ENCODE data around the gene TMEM97. TPM values are rescaled to one million over a fixed set of nuclear protein-coding genes. Genes with fewer than 3 reads are reported as not detected.

TMEM97 gene
- total and polyA plus RNA-seq, 2 experiments from 2014 or later: 101 to 216 TPM

GRCh38 chr17:28319598-28319935 lies 567 bp downstream of the TMEM97 start (continued):
- TF ChIP-seq CTCF (conservative IDR thresholded peaks at IDR 0.05; ENCODE audit: low read depth in 2 of 2) (no peak), EZH2phosphoT487 (IDR thresholded peaks at IDR 0.05; ENCODE audit: unreplicated experiment) (no peak), REST (IDR thresholded peaks at IDR 0.05; ENCODE audit: unreplicated experiment) (no peak), ETS1 (IDR thresholded peaks at IDR 0.05) (no peak)

GRCh38 chr17:28320215-28321061 lies 1.4 kb downstream of the TMEM97 start:
- Mint-ChIP-seq H3K27ac (peak overlapping the region; percentile 49), H3K4me3 (peak overlapping the region; percentile 83)
- H3K79me2 ChIP-seq (replicated peaks; ENCODE audit: insufficient read depth): peaks cover 63% of the 10 kb centered on the region
- TF ChIP-seq CTCF (conservative IDR thresholded peaks at IDR 0.05; ENCODE audit: low read depth in 2 of 2) (no peak), POLR2AphosphoS5 (IDR thresholded peaks at IDR 0.05; ENCODE audit: low read depth) (no peak), EZH2 (IDR thresholded peaks at IDR 0.05; ENCODE audit: low read depth, unreplicated experiment) (no peak), ZNF331 (CRISPR knock-in tag; IDR thresholded peaks at IDR 0.05; ENCODE audit: low read depth) (no peak), REST (IDR thresholded peaks at IDR 0.05; ENCODE audit: unreplicated experiment) (no peak), NANOG (IDR thresholded peaks at IDR 0.05; ENCODE audit: borderline replicate concordance) (no peak), EZH2phosphoT487 (IDR thresholded peaks at IDR 0.05; ENCODE audit: unreplicated experiment) (no peak), CREB1 (CRISPR knock-in tag; IDR thresholded peaks at IDR 0.05; ENCODE audit: low read depth) (no peak), STAT1 (IDR thresholded peaks at IDR 0.05; ENCODE audit: unreplicated experiment) (no peak), ZNF114 (CRISPR knock-in tag; IDR thresholded peaks at IDR 0.05) (no peak), ETS1 (IDR thresholded peaks at IDR 0.05) (no peak), JUNB (IDR thresholded peaks at IDR 0.05; ENCODE audit: unreplicated experiment) (no peak)

More at GRCh38 chr17:28320215-28321061, 1.4 kb downstream of the TMEM97 start:
- H3K27me3 ChIP-seq (ENCODE audit: insufficient read depth): no peaks in the 10 kb centered on the region
- peak overlapping the region; percentile 80 for H3K4me3 ChIP-seq
- Mint-ChIP-seq H3K4me1 (peaks cover 47% of the 10 kb centered on the region), H3K9me3 (no peaks in the 10 kb centered on the region; the same call in 2 of the 3 replicates), H3K36me3 (ENCODE audit: low read depth) (peaks cover 33% of the 10 kb centered on the region), H3K27me3 (ENCODE audit: insufficient read depth, low read depth, poor library complexity) (peaks cover 19% of the 10 kb centered on the region)
- peaks cover 52% of the 10 kb centered on the region for H4K20me1 ChIP-seq (replicated peaks; ENCODE audit: insufficient read depth)
- peak overlapping the region; percentile 94 for H3K4me2 ChIP-seq
- no peak overlapping the region for H2AFZ ChIP-seq
- H3K36me3 ChIP-seq (ENCODE audit: insufficient read depth): no peaks in the 10 kb centered on the region
- H3K9me2 ChIP-seq (ENCODE audit: insufficient read depth): no peaks in the 10 kb centered on the region
- peaks cover 5% of the 10 kb centered on the region; the same call in 1 of the 2 replicates for H3F3A ChIP-seq (replicated peaks; ENCODE audit: low read depth)
- H3K4me1 ChIP-seq (ENCODE audit: insufficient read depth): peaks cover 50% of the 10 kb centered on the region
- peak overlapping the region; percentile 66; the same call in 1 of the 2 replicates for H3K27ac ChIP-seq (ENCODE audit: low read depth)
- no peak for ATAC-seq
- DNase-seq (ENCODE audit: low spot score): no peak

Measured in GM23338 (cell line).